Neural crest cell (in vitro differentiated cells): ENCODE data around the gene RFLNA. TPM values are rescaled to one million over a fixed set of nuclear protein-coding genes. Genes with fewer than 3 reads are reported as not detected.
A peak's percentile ranks its signal among the peaks of the same experiment; 100 is the strongest.

Experiments
- DNase-seq: peaks from one replicate; pipeline ENCODE4 v3.0.0; 2021; ENCODE audit warnings: low read depth, mixed read lengths, low spot score
- H3K27ac Mint-ChIP-seq: one replicate; pipeline ENCODE4 v1.8.0; 2021; ENCODE audit warnings: mild to moderate bottlenecking, mixed read lengths; ENCODE audit not compliant: unreplicated experiment
- H3K27me3 Mint-ChIP-seq: 2 replicates; pipeline ENCODE4 v1.8.0; 2021; ENCODE audit warnings: low read depth, mild to moderate bottlenecking, mixed read lengths
- H3K36me3 Mint-ChIP-seq: 2 replicates; pipeline ENCODE4 v1.8.0; 2021; ENCODE audit warnings: low read depth, mild to moderate bottlenecking, mixed read lengths
- H3K4me1 Mint-ChIP-seq: 2 replicates; pipeline ENCODE4 v1.8.0; 2021; ENCODE audit warnings: mixed read lengths
- H3K4me3 Mint-ChIP-seq: one replicate; pipeline ENCODE4 v1.8.0; 2021; ENCODE audit warnings: mild to moderate bottlenecking, mixed read lengths
- H3K9me3 Mint-ChIP-seq: 2 replicates; pipeline ENCODE4 v1.8.0; 2021; ENCODE audit warnings: mixed read lengths
- total RNA-seq: library from RNA; stranded (reverse); gene quantifications from 2 replicates; pipeline ENCODE4 v1.2.1, GENCODE V29; 2021
- TF ChIP-seq, protein P1 (sequence below): fragments of 200-600 bp; sonication (generic); conservative IDR thresholded peaks from 2 replicates; pipeline ENCODE4 v1.5.0; 2021; ENCODE audit warnings: antibody characterized with exemption, mild to moderate bottlenecking

RFLNA gene
- total RNA-seq, 1 donor from 2014 or later: 2.8 TPM

DNA sequence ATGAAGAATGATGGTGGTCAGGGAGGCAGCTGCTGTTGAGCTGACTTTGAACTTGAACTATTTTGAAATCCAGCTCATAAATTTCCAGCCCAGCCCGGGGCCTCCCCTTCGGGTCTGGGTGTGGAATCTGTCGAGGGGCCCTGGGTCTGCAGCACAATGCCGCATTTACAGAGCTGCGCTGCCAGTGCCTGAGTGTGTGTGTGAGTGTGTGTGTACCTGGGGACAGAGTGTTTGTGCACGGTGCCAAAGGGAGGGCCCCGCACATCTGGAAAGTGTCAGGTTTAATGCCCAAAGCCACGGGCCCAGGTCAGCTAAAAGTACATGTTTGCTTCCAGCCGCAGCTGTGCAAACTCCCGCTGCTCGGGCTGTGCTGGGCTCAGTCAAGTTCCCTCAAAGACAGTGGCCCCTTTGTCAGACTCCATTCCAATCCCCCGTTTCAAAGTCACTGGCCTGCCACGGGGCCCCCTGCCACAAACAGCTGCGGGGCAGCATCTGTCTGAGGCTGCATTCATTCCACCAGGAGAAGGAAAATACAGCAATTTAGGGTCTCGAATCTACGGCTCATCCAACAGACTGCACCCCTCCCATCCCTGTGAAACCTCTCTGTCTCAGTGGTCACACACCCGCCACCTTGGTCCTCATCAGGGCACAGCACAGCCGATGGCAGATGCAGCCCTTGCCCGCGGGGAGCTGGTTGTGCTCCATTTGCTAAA, 16.3 kb upstream of the RFLNA start:
- no peaks in the 10 kb centered on the region for H3K36me3 Mint-ChIP-seq
- peaks cover 3% of the 10 kb centered on the region for H3K9me3 Mint-ChIP-seq
- DNase-seq: peak; percentile 56
- peak overlapping the region; percentile 66 for H3K4me3 Mint-ChIP-seq
- H3K27ac Mint-ChIP-seq: peak overlapping the region; percentile 85
- TF ChIP-seq, protein P1, sequence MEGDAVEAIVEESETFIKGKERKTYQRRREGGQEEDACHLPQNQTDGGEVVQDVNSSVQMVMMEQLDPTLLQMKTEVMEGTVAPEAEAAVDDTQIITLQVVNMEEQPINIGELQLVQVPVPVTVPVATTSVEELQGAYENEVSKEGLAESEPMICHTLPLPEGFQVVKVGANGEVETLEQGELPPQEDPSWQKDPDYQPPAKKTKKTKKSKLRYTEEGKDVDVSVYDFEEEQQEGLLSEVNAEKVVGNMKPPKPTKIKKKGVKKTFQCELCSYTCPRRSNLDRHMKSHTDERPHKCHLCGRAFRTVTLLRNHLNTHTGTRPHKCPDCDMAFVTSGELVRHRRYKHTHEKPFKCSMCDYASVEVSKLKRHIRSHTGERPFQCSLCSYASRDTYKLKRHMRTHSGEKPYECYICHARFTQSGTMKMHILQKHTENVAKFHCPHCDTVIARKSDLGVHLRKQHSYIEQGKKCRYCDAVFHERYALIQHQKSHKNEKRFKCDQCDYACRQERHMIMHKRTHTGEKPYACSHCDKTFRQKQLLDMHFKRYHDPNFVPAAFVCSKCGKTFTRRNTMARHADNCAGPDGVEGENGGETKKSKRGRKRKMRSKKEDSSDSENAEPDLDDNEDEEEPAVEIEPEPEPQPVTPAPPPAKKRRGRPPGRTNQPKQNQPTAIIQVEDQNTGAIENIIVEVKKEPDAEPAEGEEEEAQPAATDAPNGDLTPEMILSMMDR: no peak
- H3K4me1 Mint-ChIP-seq: peaks cover 46% of the 10 kb centered on the region
- H3K27me3 Mint-ChIP-seq: peaks cover 36% of the 10 kb centered on the region

DNA sequence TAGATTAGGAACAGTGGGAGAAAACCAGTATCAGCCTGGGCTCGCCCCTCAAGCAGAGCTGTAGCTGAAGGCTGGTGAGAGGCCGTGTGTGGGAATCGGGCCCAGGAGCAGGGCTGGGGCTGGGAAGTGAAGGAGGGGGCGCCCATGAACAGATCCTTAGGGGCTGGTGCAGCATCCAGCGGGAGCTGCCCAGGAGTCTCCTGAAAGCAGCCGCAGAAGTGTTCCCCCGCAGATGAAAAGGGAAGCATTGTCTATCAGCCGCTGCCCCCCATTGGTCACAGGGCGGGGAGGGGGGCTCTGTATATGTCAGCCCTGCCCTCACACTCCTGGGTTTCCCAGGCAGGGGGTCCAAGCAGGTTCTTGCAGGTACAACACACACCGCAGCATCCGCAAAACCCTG, 15.6 kb upstream of the RFLNA start:
- Mint-ChIP-seq H3K27me3 (peaks cover 41% of the 10 kb centered on the region), H3K4me3 (peak overlapping the region; percentile 66), H3K27ac (no peak overlapping the region), H3K4me1 (peaks cover 45% of the 10 kb centered on the region), H3K9me3 (peaks cover 3% of the 10 kb centered on the region), H3K36me3 (no peaks in the 10 kb centered on the region)
- no peak for DNase-seq
- TF ChIP-seq, protein P1: no peak

DNA sequence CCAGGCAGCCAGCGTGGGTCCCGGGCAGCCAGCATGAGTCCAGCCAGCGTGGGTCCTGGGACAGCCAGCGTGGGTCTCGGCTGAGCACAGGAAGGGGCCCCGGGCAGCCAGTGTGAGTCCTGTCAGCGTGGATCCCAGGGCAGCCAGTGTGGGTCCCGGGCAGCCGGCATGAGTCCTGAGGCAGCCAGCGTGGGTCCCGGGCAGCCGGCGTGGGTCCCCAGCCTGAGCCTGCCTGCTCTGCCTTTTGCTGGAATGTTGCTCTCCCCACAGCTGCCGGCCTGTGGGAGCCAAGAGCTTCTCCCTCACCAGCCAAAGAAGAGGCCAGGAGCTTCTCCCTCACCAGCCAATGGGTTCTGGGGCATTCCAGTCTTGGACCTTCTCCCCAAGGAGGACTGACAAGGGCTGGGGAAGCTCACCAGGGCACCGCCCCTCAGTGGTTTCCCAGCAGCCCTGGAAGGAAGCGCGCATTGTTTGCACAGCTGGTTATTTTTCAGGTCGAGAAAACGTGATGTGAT, 15.0 kb upstream of the RFLNA start:
- peaks cover 7% of the 10 kb centered on the region for H3K9me3 Mint-ChIP-seq
- no peak overlapping the region for H3K27ac Mint-ChIP-seq
- TF ChIP-seq, protein P1: no peak
- no peaks in the 10 kb centered on the region for H3K36me3 Mint-ChIP-seq
- H3K4me3 Mint-ChIP-seq: no peak overlapping the region
- peaks cover 45% of the 10 kb centered on the region for H3K4me1 Mint-ChIP-seq
- no peak for DNase-seq
- H3K27me3 Mint-ChIP-seq: peaks cover 42% of the 10 kb centered on the region

DNA sequence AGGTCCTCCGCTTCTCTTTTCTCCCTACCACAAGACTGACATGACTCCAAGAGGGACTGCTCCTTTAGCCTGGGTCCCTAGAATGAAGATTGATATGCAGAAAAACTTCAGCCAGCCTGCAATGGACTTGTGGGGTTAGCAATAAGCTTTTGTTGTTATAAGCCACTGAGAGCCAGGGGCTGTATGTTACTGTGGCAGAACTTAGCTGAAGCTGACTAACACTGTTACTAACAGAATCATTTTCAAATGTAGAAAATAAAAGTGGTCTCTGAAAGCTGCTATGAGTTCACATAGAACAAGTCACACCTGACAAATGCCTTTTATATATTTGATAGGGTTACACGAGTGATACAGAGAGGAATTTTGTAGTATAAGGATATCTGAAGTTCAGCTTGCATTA, 13.6 kb upstream of the RFLNA start:
- TF ChIP-seq, protein P1: no peak
- peaks cover 43% of the 10 kb centered on the region for H3K4me1 Mint-ChIP-seq
- H3K9me3 Mint-ChIP-seq: peaks cover 11% of the 10 kb centered on the region
- no peak for DNase-seq
- H3K36me3 Mint-ChIP-seq: peaks cover 3% of the 10 kb centered on the region
- no peak overlapping the region for H3K27ac Mint-ChIP-seq
- H3K27me3 Mint-ChIP-seq: peaks cover 36% of the 10 kb centered on the region
- no peak overlapping the region for H3K4me3 Mint-ChIP-seq

DNA sequence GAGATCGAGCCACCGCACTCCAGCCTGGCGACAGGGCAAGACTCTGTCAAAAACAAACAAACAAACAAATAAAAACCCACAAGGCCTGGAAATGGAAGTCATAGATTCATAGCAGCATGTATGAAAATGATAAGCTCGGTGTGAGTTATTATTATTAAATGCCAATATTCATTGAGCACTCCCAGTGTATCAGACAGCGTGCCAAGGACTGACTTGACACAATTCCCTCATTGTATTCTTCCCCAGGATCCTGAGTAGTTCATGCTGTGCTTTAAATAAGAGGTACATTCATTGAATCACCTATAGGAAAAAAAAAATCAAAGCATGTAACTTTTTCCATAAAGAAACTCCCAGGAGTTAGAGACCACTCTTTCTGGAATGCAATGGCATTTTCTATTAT, 12.6 kb upstream of the RFLNA start:
- no peak overlapping the region for H3K4me3 Mint-ChIP-seq
- DNase-seq: no peak
- peaks cover 3% of the 10 kb centered on the region for H3K36me3 Mint-ChIP-seq
- peaks cover 39% of the 10 kb centered on the region for H3K4me1 Mint-ChIP-seq
- H3K27ac Mint-ChIP-seq: no peak overlapping the region
- H3K9me3 Mint-ChIP-seq: peaks cover 11% of the 10 kb centered on the region
- TF ChIP-seq, protein P1: no peak
- H3K27me3 Mint-ChIP-seq: peaks cover 35% of the 10 kb centered on the region
